Islet precursor cell (in vitro differentiated cells): Measurements from ENCODE around the gene IFT81.
"Not testable (repeated sequence)": the region's sequence is repeated elsewhere in the genome, so short reads cannot be mapped to it uniquely, and the experiment has no call there.

ENCODE experiments used
- DNase-seq: peaks from one replicate; pipeline ENCODE4 v3.0.0-alpha.2; 2018

IFT81 gene

DNA sequence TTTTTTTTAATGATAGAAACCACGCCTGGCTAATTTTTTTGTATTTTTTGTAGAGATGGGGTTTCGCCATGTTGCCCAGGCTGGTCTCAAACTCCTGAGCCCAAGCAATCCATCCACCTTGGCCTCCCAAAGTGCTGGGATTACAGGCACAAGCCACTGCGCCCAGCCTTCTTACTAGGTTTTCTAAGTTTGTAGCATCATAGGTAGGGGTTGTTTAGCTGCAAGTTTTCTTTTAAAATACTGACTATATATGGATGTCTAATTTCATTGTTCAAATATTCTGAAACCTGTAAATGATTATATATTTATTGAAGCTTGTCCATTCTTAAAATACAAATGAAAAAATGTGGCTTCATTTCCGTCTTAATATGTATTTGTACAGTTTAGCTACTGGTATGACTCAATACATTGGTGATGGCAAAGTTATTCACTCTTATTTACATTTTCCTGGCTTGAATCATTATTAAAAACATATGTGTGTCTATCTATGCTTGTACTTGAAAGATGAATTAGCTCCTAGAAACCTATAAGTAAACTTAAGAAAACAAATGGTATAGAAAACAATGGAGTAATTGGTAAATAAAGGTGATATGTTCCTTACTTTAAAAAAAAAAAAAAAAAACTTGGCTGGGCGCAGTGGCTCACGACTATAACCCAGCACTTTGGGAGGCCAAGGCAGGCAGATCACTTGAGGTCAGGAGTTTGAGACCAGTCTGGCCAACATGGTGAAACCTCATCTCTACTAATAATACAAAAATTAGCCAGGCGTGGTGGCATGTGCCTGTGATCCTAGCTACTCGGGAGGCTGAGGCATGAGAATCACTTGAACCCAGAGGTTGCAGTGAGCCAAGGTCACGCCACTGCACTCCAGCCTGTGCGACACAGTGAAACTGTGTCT lies 87.7 kb downstream of the IFT81 start:
- DNase-seq, result not testable (repeated sequence)

- DNase-seq, result no peak
These were observed 94.0 kb downstream of the IFT81 start for GRCh38 chr12:110217996-110218674.

DNA sequence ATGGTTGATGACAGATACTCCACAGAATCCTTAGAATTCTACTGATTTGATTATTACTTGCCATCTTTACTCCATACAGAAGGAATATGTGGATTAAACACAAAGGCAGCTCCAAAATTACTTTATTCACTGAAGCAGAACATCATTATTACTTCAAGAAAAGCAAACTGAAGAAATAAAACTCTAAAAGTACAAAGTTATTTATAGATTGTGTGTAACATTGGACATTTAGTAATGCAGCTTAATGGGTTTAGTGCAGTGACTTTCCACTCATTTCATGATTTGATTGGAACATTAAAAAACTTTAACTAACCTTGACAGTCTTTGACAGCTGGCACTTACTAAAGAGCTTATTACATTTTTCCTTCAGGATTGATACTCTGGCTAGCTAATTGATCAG lies 97.9 kb downstream of the IFT81 start:
- no peak for DNase-seq

GRCh38 chr12:110222433-110222832 lies 98.3 kb downstream of the IFT81 start:
- no peak for DNase-seq

DNA sequence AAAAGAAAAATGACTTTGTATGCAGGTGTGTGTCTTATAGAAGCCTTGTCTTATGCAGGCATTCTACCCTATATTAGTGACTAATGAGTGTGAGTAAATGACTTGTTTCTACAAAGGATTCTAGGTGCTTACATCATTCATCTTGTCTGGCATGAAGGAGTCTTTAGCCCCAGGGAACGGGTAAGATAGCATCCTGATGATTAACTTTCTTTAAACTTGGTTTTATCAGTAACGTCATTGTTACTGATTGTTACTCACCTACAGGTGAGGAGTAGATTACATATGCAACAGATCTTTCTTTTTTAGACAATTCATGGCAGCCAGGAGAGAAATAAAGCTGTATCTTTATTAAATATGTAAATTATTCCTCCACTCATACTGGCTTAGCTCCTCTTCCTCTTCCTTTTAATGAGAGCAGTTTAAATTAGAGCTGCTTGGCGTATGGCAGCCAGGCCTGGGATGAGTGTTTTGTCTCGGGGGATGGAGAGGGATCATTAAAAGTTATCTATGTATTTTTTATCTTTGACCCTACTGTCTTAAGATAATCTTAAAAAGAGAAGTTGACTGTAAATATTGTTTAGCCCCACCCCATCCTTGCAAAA lies 99.7 kb downstream of the IFT81 start:
- no peak for DNase-seq

DNA sequence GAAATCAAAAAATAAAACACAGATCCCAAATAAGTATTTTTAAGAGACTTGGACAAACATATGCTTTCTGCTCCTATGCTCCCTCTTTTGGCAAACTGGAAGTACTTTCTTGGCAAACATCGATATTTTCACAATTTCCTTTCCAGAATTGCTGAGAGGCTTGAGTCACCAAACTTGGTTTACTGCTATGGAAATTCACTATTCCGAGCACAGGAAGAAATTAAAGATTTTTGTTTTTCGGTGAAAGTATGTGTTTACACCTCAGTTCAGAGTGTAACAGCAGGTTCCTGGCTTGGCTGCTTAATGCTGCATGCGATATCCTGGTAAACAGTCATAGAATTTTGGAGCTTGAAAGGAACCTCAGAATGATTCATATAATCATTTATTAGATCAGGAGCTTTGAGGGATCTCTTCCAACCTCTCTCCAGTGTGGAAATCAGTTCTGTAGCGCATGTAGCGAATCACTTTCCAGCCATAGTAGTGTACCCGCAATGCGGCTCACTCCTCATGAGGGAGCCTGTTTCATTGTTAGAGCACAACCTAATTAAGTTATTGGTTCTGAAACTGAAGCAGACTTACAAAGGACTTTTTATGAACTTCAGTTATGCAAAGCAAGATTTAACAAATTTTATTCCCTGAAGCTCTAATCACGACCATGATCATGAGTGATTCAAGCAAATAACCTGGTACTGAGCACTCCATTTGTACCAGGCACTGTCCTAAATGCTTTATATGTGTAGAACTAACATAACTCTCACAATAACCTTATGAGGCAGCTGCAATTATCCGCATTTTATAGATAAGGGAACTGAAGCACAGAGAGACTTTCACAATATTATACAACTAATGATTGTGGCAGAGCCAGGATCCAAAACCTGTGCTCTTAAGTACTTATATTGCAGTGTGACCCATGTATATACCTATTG lies 100.5 kb downstream of the IFT81 start:
- DNase-seq, result no peak

DNA sequence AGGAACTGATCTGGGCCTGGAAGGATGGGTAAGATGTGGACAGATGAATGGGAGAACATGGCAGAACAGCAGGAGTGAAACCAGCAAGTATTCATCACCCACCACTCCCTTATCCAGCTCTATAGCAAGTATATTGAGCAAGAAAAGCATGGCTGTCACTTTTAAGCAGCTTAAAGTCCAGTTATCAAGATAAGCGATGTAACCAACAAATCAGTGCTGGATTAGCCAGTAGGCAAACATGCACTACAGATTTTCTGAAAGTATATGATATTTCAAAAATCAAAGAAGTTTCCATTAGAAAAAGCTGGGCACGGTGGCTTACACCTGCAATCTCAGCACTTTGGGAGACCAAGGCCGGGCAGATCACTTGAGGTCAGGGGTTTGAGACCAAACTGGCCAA lies 103.0 kb downstream of the IFT81 start:
- DNase-seq, result no peak

GRCh38 chr12:110228348-110228747 lies 104.2 kb downstream of the IFT81 start:
- DNase-seq, result not testable (repeated sequence)

DNA sequence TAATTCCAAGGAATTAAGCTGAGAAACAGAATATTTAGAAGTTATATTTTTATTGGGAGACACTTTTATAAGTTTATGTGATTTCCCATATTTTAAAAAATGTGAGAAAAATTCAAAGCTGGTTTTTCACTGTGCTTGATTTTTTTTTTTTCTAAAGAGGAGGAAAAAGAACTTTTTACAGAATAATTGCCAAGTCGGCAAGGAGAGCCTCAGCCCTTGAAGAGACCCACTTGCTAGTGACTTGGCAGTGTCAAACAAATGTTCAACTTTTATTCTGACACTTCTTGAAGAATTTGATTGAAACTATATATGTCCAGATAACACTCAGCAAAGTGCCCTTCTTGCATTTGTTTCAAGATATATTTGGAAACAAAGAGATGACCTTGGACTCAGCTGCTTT lies 104.6 kb downstream of the IFT81 start:
- no peak for DNase-seq

- no peak for DNase-seq
These were observed 105.3 kb downstream of the IFT81 start for GRCh38 chr12:110229409-110229808.

- no peak for DNase-seq
These were observed 106.5 kb downstream of the IFT81 start for GRCh38 chr12:110230655-110231054.

DNA sequence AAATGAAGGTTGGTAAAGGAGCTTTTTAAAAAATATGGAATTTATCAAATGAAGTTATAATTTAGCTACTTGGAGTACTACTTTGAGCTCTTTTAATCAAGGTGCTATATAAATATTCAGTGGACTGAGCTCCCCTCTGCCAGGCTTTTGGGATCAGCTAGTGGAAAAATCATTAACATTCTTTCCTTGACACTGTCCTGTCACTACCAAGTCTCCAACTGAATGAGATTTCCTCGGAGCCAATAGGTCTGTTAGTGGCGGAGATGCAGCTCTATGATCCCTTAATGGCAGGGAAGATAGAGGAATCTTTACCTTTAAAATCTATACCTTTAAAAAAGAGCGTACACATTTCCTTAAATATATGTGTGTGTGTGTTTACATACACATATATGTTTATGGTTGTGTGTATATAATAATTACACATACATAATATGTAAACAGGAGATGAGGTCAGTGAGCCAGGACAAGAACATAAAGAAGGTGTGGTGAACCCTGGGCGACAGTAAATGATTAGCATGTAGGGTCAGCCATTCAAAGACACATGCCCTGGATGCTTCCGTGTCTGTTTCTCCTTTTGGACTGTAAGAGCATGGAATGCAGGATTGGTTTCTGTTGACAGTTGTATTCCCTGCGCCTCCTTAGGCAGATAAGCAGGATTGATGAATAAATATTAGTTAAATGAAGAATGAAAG lies 109.2 kb downstream of the IFT81 start:
- DNase-seq, result peak; percentile 52

- no peak for DNase-seq
These were observed 110.2 kb downstream of the IFT81 start for GRCh38 chr12:110234331-110234751.

DNA sequence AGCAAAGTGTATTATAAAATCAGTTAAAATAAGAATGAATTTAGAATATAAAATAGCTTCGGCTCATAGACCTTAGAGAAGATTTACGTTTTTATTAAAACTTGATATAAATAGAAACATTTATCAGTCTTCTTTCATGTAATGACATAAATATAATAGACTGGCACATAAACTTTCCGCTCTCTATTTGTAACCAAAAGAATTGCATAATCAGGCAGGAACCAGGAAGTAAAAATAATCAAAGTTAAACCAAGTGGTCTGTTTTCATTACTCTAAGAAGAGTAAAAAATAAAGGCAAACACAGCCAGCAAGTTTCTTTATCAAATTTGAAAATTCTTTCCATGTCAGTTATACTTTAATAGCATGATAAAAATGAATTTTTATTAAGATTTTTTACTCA lies 110.6 kb downstream of the IFT81 start:
- DNase-seq, result no peak

GRCh38 chr12:110235383-110235782 lies 111.2 kb downstream of the IFT81 start:
- no peak for DNase-seq

- peak; percentile 47 for DNase-seq
These were observed 119.1 kb downstream of the IFT81 start for GRCh38 chr12:110243227-110243626.

GRCh38 chr12:110244372-110244771 lies 120.2 kb downstream of the IFT81 start:
- peak; percentile 52 for DNase-seq

DNA sequence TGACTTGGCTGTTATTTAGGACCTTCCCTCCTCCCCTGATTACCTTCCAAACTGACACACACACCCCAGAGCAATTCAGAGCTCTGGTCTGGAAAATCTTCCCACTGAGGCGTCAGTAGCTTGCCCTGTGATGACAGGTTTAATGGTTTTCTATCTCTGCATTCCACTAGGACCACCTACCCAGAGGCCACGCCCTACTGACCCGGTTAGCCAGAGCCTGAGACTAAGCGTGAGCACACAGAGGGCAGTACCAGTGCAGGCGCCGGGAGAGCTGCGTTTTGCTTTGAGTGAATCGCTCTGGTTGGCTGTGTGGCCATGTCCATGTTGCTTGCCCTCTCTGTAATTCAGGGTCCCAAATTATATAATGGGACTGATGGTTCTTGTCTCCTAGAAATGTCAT lies 120.7 kb downstream of the IFT81 start:
- DNase-seq, result peak; percentile 96

DNA sequence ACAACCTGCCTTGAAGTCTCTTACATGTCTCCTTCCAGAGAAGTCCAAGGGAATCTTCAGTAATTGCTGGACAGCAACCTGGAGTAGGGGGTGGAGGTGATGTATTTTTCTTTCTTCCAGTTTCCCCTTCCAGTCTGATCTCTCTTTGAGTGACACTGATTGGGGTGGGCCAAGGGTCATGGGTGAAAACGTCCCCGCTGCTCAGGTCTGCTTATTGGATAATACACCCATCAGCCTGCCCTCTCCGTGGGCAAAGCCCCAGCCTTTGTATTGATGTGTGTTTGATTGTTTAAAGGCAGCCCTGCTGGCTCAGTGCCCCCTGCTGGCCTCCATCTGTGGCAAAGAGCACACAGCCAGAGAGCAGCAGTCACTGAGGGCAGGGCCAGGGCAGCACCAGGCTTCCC lies 121.2 kb downstream of the IFT81 start:
- peak; percentile 70 for DNase-seq

DNA sequence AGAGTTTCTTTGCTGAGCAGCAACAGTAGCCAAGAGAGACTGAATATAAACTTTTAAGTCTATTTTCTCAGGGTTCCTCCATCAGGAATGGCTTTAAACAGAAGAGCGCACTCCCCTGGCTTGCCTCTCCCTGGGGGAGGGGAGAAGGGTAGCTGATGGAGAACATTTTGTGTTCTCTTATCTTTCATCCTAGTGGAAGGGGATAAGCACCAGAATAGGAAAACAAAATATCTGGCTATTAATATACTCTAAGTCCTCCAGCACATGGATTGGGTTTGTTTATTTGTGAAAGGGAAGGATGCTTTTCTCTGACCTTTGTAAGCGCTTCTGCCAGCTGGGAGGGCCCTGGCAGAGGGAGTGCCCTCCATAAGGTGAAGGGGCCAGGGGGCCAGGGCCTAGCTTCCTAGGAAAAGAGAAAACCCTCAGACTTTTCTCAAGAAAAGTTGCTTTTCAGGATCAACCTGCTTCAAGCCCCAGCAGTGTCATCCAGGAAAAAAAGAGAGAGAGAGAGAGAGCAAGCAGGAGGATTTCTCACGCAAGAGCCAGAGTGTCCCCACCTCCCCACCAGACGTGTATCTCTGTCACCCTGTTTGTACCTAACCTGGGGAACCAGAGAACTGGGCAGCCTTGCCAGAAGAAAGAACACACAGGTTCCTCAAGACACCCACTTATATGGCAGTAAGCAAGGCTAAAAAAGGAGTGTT lies 122.6 kb downstream of the IFT81 start:
- peak; percentile 57 for DNase-seq

DNA sequence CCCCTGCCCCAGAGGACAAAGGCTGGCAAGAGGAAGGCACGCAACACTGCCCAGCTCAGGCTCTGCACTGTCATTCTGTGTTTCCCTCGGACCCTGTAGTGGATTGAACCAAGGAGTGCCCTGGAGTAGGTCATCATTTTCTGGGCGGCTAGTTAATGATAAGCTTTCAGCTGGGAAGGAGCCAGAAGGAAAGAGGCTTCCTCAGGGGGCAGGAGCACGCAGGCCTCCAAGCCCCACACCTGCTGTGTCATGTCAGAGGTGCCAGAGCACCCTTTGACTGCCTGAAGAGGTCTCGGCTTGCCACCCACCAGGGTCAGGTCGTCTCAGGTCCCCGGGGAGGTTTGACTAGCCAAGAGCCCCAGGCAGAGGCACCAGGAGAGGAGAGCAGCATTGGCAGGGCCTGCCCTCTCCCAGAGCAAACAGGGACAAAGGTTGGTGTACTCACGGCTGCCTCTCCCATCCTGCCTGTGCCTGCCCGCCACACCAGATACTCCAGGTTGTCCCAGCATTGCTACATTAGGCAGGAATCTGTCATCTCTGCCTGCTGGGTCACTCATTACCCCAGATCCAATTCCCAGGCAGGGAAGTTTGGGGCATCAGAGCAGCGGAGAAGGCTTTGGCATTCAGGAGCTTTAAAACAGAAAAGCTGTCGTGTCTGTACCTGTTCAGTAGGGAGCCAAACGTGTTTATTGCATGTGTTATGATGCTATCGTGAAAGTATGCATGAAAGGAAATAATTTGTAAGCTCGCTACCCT lies 123.4 kb downstream of the IFT81 start:
- peak; percentile 71 for DNase-seq
